MM.1S (cell line): Measurements from ENCODE around the gene XPO1.

Experiments
- CTCF ChIP-seq: fragments of 300-600 bp; sonication (generic); IDR thresholded peaks from 2 replicates; pipeline ENCODE4 v1.5.1; 2016; ENCODE audit warnings: antibody characterized with exemption, low read length, mixed read lengths
- EZH2phosphoT487 ChIP-seq: fragments of 300-600 bp; sonication (generic); IDR thresholded peaks from 2 replicates; pipeline ENCODE4 v1.6.1; 2018; ENCODE audit warnings: antibody characterized with exemption, low read length

- TF ChIP-seq CTCF: no peak
- TF ChIP-seq EZH2phosphoT487: no peak
Observed at GRCh38 chr2:61434314-61434713, 103.8 kb downstream of the XPO1 start.
